Endothelial cell of umbilical vein (primary cell): Measurements from ENCODE around the gene RAG1. TPM values are rescaled to one million over a fixed set of nuclear protein-coding genes. Genes with fewer than 3 reads are reported as not detected.

ENCODE experiments used
- BruUV-seq: library from RNA; stranded (reverse); fragments of 400-500 nt; replicated peaks from 2 replicates; lab custom pipeline; 2021; lab: Mats Ljungman, UMichigan
- CTCF ChIA-PET: fragments of 300-600, 350-600 bp; sonication (Branson Sonifier 250); formaldehyde crosslinking; loops from one replicate; lab custom pipeline; 2021; ENCODE audit warnings: antibody characterized with exemption, inconsistent platforms; lab: Charles Lee
- POLR2A ChIA-PET: fragments of 300-600, 350-600 bp; sonication (Branson Sonifier 250); formaldehyde crosslinking; loops from one replicate; lab custom pipeline; 2021; ENCODE audit warnings: antibody characterized with exemption, inconsistent platforms; lab: Charles Lee
- DNase-seq: peaks from one replicate; pipeline ENCODE4 v3.0.0-alpha.2; 2011; ENCODE audit warnings: low read depth, low spot score
- FAIRE-seq: peaks from 2 replicates; lab custom pipeline; 2011; peaks lifted over from hg19 to GRCh38; lab: Jason Lieb, UNC
- H2AFZ ChIP-seq: 2 replicates; pipeline ENCODE4 v1.6.0; 2012; ENCODE audit warnings: low read depth, low read length, control low read depth, inconsistent platforms
- H3K27ac ChIP-seq: 2 replicates; pipeline ENCODE4 v1.5.1; 2011; ENCODE audit warnings: low read depth, mild to moderate bottlenecking, control low read depth, low read length, moderate library complexity; ENCODE audit not compliant: insufficient read depth
- H3K27me3 ChIP-seq, 2 experiments: 2 replicates each; pipeline versions ENCODE4 v1.6.0 to v1.6.1; 2011; ENCODE audit warnings: low read length in 2 of 2, mixed read lengths in 1 of 2; ENCODE audit not compliant: control insufficient read depth in 2 of 2, insufficient read depth in 2 of 2
- H3K36me3 ChIP-seq, 2 experiments: 2 replicates in 1 of 2; 3 replicates in 1 of 2; pipeline ENCODE4 v1.5.1; 2011; ENCODE audit warnings: low read length in 2 of 2, mild to moderate bottlenecking in 1 of 2, moderate library complexity in 1 of 2; ENCODE audit not compliant: control insufficient read depth in 2 of 2, insufficient read depth in 2 of 2; ENCODE audit errors: extremely low read depth in 1 of 2
- H3K4me1 ChIP-seq: 3 replicates; pipeline ENCODE4 v1.5.1; 2011; ENCODE audit warnings: mild to moderate bottlenecking, low read length; ENCODE audit not compliant: control insufficient read depth, insufficient read depth; ENCODE audit errors: extremely low read depth
- H3K4me2 ChIP-seq: 2 replicates; pipeline ENCODE4 v1.6.1; 2011; ENCODE audit warnings: low read length, control low read depth, mixed read lengths; ENCODE audit not compliant: insufficient read depth
- H3K4me3 ChIP-seq, 3 experiments: fragments of 200-600 bp in 1 of 3; sonication (generic), shearing (Covaris generic) in 1 of 3; replicated peaks in 1 of 3; 2 replicates each; pipeline ENCODE4 v1.5.1; 2011 to 2016; ENCODE audit warnings: control low read depth in 3 of 3, low read length in 3 of 3, mild to moderate bottlenecking in 2 of 3, inconsistent platforms in 1 of 3, low read depth in 1 of 3, moderate library complexity in 1 of 3; ENCODE audit not compliant: insufficient read depth in 1 of 3
- H3K79me2 ChIP-seq: 2 replicates; pipeline ENCODE4 v1.6.0; 2012; ENCODE audit warnings: low read length, inconsistent platforms; ENCODE audit not compliant: control insufficient read depth, insufficient read depth
- H3K9ac ChIP-seq: replicated peaks from 2 replicates; pipeline ENCODE3; 2011; ENCODE audit warnings: low read length, control low read depth; ENCODE audit not compliant: insufficient read depth; ENCODE audit errors: extremely low read depth
- H3K9me1 ChIP-seq: replicated peaks from 3 replicates; pipeline ENCODE4 v1.6.0; 2011; ENCODE audit warnings: mild to moderate bottlenecking, low read length; ENCODE audit not compliant: control insufficient read depth, insufficient read depth; ENCODE audit errors: extremely low read depth
- H3K9me3 ChIP-seq: replicated peaks from 2 replicates; pipeline ENCODE4 v1.5.1; 2012; ENCODE audit warnings: low read length, inconsistent platforms; ENCODE audit not compliant: control insufficient read depth, insufficient read depth
- H4K20me1 ChIP-seq: replicated peaks from 2 replicates; pipeline ENCODE3; 2011; ENCODE audit warnings: mild to moderate bottlenecking, low read length; ENCODE audit not compliant: control insufficient read depth, insufficient read depth; ENCODE audit errors: extremely low read depth
- CTCF ChIP-seq, 2 donors: IDR thresholded peaks; 1 replicate in 1 of 2; 2 replicates in 1 of 2; pipeline ENCODE4 v1.5.1; 2011; ENCODE audit warnings: low read length in 2 of 2, mild to moderate bottlenecking in 2 of 2, moderate library complexity in 2 of 2, control low read depth in 1 of 2, inconsistent platforms in 1 of 2, low read depth in 1 of 2; ENCODE audit not compliant: insufficient read depth in 1 of 2; ENCODE audit errors: extremely low read depth in 1 of 2
- EZH2 ChIP-seq: IDR thresholded peaks from 2 replicates; pipeline ENCODE4 v1.6.1; 2012; ENCODE audit warnings: borderline replicate concordance, low read depth, mild to moderate bottlenecking, moderate library complexity, low read length, inconsistent platforms; ENCODE audit not compliant: severe bottlenecking
- FOS ChIP-seq: IDR thresholded peaks from 2 replicates; pipeline ENCODE4 v1.6.1; 2011; ENCODE audit warnings: mild to moderate bottlenecking, low read length, moderate library complexity, borderline replicate concordance; ENCODE audit not compliant: insufficient read depth
- GATA2 ChIP-seq: IDR thresholded peaks from 2 replicates; pipeline ENCODE4 v1.7.0; 2011; ENCODE audit warnings: low read depth, mild to moderate bottlenecking, moderate library complexity, mixed read lengths, low read length; ENCODE audit not compliant: insufficient read length, insufficient read depth
- JUN ChIP-seq: IDR thresholded peaks from 2 replicates; pipeline ENCODE4 v1.6.1; 2011; ENCODE audit warnings: borderline replicate concordance, low read depth; ENCODE audit not compliant: insufficient read length, insufficient read depth
- MYC ChIP-seq: IDR thresholded peaks from one replicate; pipeline ENCODE4 v1.6.1; 2011; ENCODE audit warnings: mild to moderate bottlenecking, low read depth, low read length
- POLR2A ChIP-seq: IDR thresholded peaks from 2 replicates; pipeline ENCODE4 v1.6.1; 2012; ENCODE audit warnings: low read depth, mild to moderate bottlenecking, control low read depth, low read length
- POLR2AphosphoS5 ChIP-seq: IDR thresholded peaks from 2 replicates; pipeline ENCODE4 v1.6.1; 2012; ENCODE audit warnings: low read depth, mild to moderate bottlenecking, control low read depth, low read length, moderate library complexity; ENCODE audit not compliant: insufficient read depth
- dilution Hi-C: fragments of 300-500 bp; cut with MboI; formaldehyde crosslinking; loops from one replicate; pipeline ENCODE4 v1.15.0; 2019; ENCODE audit warnings: low sequenced_read_pairs; ENCODE audit not compliant: extremely low pct_ligation_motif_present
- intact Hi-C: fragments of 100-400 bp; cut with micrococcal nuclease; formaldehyde crosslinking; loops from one replicate; pipeline ENCODE4 v1.10.0; 2022
- polyA plus RNA-seq, 4 experiments: library from polyadenylated mRNA; depleted of rRNA in 3 of 4; stranded (reverse) in 3 of 4; unstranded in 1 of 4; fragments of >200 nt; gene quantifications; 2 replicates each; pipeline versions ENCODE4 v1.2.1 to v1.2.3, GENCODE V29; 2011 to 2012; ENCODE audit warnings: missing spikeins in 1 of 4
- total RNA-seq: library from RNA; stranded (reverse); gene quantifications from 2 replicates; pipeline ENCODE4 v1.2.3, GENCODE V29; 2021
- TF ChIP-seq, protein P1 (sequence below): IDR thresholded peaks from 2 replicates; pipeline ENCODE4 v1.6.1; 2011; ENCODE audit not compliant: insufficient read depth, insufficient read length

RAG1 gene
- total and polyA plus RNA-seq, 2 donors (not counting 3 experiments of a cell fraction or from before 2014, with no cell fraction given): 0.15 to 1.2 TPM

DNA sequence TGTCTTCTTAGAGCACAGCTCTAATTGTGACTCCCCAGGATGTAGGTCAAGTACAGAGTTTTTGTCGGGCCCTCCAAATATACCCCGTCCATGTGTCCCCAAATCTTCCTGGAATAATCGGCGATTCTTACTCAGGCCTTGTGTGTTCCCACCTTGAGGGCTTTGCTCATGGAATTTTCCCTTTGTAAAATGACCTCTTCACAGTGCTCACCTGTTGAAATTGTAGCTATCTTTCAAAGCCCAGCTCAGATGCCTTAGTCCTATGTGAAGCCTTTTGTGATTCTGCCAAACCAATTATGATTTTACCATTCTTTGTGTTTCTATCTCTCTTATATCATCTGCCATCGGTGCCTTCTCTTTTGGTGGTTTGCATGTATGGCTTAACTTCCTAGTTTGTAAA lies 60.3 kb downstream of the RAG1 start:
- TF ChIP-seq POLR2A (no peak), JUN (no peak), CTCF (IDR thresholded peaks at IDR 0.05; ENCODE audit: extremely low read depth in 1 of 2, insufficient read depth in 1 of 2, low read depth in 1 of 2, low read length in 2 of 2) (no peak), POLR2AphosphoS5 (no peak), GATA2 (no peak), MYC (no peak), FOS (no peak), EZH2 (no peak)
- TF ChIP-seq, protein P1, sequence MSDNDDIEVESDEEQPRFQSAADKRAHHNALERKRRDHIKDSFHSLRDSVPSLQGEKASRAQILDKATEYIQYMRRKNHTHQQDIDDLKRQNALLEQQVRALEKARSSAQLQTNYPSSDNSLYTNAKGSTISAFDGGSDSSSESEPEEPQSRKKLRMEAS: no peak
- FAIRE-seq: no peak
- Histone ChIP-seq H3K9me1 (no peaks in the 10 kb centered on the region), H3K36me3 (no peaks in the 10 kb centered on the region), H2AFZ (no peak overlapping the region), H3K4me1 (no peaks in the 10 kb centered on the region), H3K4me3 (no peak overlapping the region), H3K9ac (no peak overlapping the region), H3K9me3 (no peaks in the 10 kb centered on the region), H3K27me3 (no peaks in the 10 kb centered on the region), H3K4me2 (no peak overlapping the region), H3K79me2 (no peaks in the 10 kb centered on the region), H4K20me1 (no peaks in the 10 kb centered on the region), H3K27ac (no peak overlapping the region)
- DNase-seq: no peak
- BruUV-seq: no TSS peak
- dilution Hi-C loops: no loop called here
- intact Hi-C loops: no loop called here
- CTCF ChIA-PET: interaction anchor here (1.2 to 2.3 kb wide), 3 partner anchors 64 to 119 kb away, joined by 3 to 6 read pairs (median 3); no protein-coding TSS in a partner anchor
- POLR2A ChIA-PET: no interaction called here
